ENCODE measurements around the gene KRTAP26-1.

KRTAP26-1 gene

DNA sequence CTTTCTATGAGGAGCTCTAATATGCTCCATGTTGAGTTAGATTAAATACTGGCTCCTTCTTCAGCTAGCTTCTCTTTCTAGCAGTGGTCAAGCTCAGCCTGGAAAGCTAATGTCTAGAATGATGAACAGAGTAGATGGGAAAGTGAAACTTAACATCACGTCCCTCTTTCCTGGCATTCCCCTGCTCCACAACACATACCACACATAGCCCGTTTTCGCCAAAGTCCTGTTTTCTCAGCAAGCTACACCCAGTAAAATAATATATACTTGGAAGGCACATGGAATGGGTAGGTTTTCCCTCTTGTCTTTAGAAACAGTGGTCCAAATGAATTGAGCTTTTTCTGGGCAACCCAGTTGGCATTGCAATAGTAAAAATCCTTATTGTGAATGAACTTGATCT, 13.6 kb upstream of the KRTAP26-1 start:
- Mint-ChIP-seq H3K4me3 (no peak overlapping the region), H3K9me3 (no peaks in the 10 kb centered on the region), H3K27me3 (ENCODE audit: low read depth) (no peaks in the 10 kb centered on the region), H3K36me3 (ENCODE audit: low read depth) (no peaks in the 10 kb centered on the region), H3K4me1 (no peaks in the 10 kb centered on the region), H3K27ac (no peak overlapping the region)
- TF ChIP-seq, protein P1, sequence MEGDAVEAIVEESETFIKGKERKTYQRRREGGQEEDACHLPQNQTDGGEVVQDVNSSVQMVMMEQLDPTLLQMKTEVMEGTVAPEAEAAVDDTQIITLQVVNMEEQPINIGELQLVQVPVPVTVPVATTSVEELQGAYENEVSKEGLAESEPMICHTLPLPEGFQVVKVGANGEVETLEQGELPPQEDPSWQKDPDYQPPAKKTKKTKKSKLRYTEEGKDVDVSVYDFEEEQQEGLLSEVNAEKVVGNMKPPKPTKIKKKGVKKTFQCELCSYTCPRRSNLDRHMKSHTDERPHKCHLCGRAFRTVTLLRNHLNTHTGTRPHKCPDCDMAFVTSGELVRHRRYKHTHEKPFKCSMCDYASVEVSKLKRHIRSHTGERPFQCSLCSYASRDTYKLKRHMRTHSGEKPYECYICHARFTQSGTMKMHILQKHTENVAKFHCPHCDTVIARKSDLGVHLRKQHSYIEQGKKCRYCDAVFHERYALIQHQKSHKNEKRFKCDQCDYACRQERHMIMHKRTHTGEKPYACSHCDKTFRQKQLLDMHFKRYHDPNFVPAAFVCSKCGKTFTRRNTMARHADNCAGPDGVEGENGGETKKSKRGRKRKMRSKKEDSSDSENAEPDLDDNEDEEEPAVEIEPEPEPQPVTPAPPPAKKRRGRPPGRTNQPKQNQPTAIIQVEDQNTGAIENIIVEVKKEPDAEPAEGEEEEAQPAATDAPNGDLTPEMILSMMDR (IDR thresholded peaks at IDR 0.05; ENCODE audit: unreplicated experiment in 3 of 3) = no peak

DNA sequence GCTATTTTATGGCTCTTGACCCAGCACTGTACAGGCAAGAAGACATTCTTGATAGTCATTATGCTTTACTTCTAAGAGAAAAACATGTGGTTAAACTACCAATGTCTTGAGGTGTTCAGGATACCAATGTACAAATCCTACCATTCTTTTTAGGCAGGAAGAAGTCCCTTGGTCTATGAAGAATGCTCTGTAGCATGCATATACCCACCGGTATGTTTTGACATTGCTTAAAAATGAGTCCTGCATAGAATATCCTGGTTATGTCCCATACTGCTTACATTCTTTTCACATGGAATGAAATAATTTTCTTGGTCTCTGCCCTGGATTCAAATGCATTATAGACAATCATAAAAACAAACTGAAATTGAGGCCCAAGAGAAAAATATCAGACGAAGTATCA, 12.6 kb upstream of the KRTAP26-1 start:
- TF ChIP-seq, protein P1 (IDR thresholded peaks at IDR 0.05; ENCODE audit: unreplicated experiment in 3 of 3) = no peak
- Mint-ChIP-seq H3K9me3 (no peaks in the 10 kb centered on the region), H3K4me1 (no peaks in the 10 kb centered on the region), H3K27me3 (ENCODE audit: low read depth) (no peaks in the 10 kb centered on the region), H3K36me3 (ENCODE audit: low read depth) (no peaks in the 10 kb centered on the region), H3K4me3 (no peak overlapping the region), H3K27ac (no peak overlapping the region)

GRCh38 chr21:30329203-30329875, 9.2 kb upstream of the KRTAP26-1 start:
- H3K9me3 Mint-ChIP-seq = no peaks in the 10 kb centered on the region
- H3K4me1 Mint-ChIP-seq = no peaks in the 10 kb centered on the region

GRCh38 chr21:30326390-30326789, 6.3 kb upstream of the KRTAP26-1 start:
- TF ChIP-seq, protein P1 (IDR thresholded peaks at IDR 0.05; ENCODE audit: unreplicated experiment in 3 of 3) = no peak
- no peaks in the 10 kb centered on the region for H3K4me1 Mint-ChIP-seq

More at GRCh38 chr21:30329203-30329875, 9.2 kb upstream of the KRTAP26-1 start:
- TF ChIP-seq, protein P1 (IDR thresholded peaks at IDR 0.05; ENCODE audit: unreplicated experiment in 3 of 3) = no peak
- Mint-ChIP-seq H3K27ac (no peak overlapping the region), H3K27me3 (ENCODE audit: low read depth) (no peaks in the 10 kb centered on the region), H3K36me3 (ENCODE audit: low read depth) (no peaks in the 10 kb centered on the region), H3K4me3 (no peak overlapping the region)

GRCh38 chr21:30315701-30316100, 4.4 kb downstream of the KRTAP26-1 start:
- Mint-ChIP-seq H3K4me1 (no peaks in the 10 kb centered on the region), H3K4me3 (no peak overlapping the region), H3K36me3 (ENCODE audit: low read depth) (no peaks in the 10 kb centered on the region), H3K9me3 (no peaks in the 10 kb centered on the region), H3K27me3 (ENCODE audit: low read depth) (no peaks in the 10 kb centered on the region), H3K27ac (no peak overlapping the region)
- TF ChIP-seq, protein P1 (IDR thresholded peaks at IDR 0.05; ENCODE audit: unreplicated experiment in 3 of 3) = no peak

More at GRCh38 chr21:30326390-30326789, 6.3 kb upstream of the KRTAP26-1 start:
- Mint-ChIP-seq H3K27me3 (ENCODE audit: low read depth) (no peaks in the 10 kb centered on the region), H3K36me3 (ENCODE audit: low read depth) (no peaks in the 10 kb centered on the region), H3K27ac (no peak overlapping the region), H3K4me3 (no peak overlapping the region), H3K9me3 (no peaks in the 10 kb centered on the region)

- Mint-ChIP-seq H3K4me1 (peaks cover 8% of the 10 kb centered on the region), H3K27ac (peak overlapping the region in 2 of 3 experiments; percentile 8 to 24), H3K9me3 (peaks cover 2% of the 10 kb centered on the region), H3K4me3 (no peak overlapping the region), H3K36me3 (ENCODE audit: low read depth) (no peaks in the 10 kb centered on the region), H3K27me3 (ENCODE audit: low read depth) (no peaks in the 10 kb centered on the region)
- TF ChIP-seq, protein P1 (IDR thresholded peaks at IDR 0.05; ENCODE audit: unreplicated experiment in 3 of 3) = no peak
These were observed 13.2 kb downstream of the KRTAP26-1 start for GRCh38 chr21:30306884-30307283.

Data from nephron (organoid).